Loucy (cell line): Measurements from ENCODE around the gene PCBP3.

Experiments used
- CTCF ChIP-seq: fragments of 200-600 bp; sonication (generic); conservative IDR thresholded peaks from 2 replicates; pipeline ENCODE4 v1.5.1; 2014; ENCODE audit warnings: mild to moderate bottlenecking, antibody characterized with exemption, low read length
- EZH2phosphoT487 ChIP-seq: fragments of 200-600 bp; IDR thresholded peaks from 2 replicates; pipeline ENCODE4 v1.6.1; 2018; ENCODE audit warnings: antibody characterized with exemption, mild to moderate bottlenecking, moderate library complexity, borderline replicate concordance

- TF ChIP-seq CTCF: no peak
- no peak for TF ChIP-seq EZH2phosphoT487
Observed at GRCh38 chr21:45911806-45912325, 268.3 kb downstream of the PCBP3 start.
